ENCODE results near the gene ARL1.
A peak's percentile ranks its signal among the peaks of the same experiment; 100 is the strongest.

Gene ARL1

DNA sequence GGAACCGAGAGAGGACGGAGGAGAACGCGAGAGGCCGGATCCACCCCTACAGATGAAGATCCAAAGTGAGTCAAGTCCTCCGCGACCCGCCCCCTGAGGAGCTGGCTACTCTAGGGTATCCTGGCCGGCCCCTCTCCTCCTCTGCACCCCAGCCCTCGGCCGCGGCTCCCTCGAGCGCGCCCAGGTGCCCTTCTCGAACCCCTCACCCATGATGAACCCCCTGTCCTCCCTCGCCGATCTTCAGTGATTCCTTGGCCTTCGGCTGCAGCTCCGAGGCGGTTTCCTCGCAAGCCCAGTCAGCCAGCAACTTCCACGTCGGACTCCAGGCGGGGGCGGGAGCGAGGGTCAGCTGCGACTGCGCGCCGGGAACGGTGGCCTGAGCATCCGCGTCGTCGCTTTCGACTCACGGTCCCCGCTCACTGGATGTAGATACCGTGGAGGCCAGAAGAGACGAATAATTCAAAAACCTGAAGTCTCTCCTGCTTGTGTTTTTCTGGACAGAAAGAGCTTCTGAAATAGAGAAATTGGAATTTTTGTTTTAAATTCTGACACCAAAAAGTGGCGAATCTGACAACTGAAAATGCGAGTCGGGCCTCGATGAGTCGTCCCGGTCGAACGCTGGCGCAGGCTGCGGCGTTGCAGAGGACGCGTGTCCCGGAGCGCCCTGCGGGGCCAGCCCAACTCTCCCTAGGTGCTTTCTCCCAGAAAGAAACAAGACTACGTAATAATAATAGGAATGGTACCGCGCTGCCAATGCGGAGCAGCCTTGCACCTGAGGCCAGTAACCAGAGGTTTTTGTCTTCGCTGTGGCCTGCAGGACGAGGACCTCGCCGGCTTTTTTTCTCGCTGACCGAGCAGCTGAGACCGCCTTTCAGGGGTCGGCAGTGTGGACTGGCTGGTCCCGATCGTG lies at the start of gene ARL1:
Gene ARL1, minus strand, starts transcription at position 337 of the 910 bp plus-strand sequence. Its CDS starts 127 bp downstream, at position 210.
- TF ChIP-seq, protein P1, sequence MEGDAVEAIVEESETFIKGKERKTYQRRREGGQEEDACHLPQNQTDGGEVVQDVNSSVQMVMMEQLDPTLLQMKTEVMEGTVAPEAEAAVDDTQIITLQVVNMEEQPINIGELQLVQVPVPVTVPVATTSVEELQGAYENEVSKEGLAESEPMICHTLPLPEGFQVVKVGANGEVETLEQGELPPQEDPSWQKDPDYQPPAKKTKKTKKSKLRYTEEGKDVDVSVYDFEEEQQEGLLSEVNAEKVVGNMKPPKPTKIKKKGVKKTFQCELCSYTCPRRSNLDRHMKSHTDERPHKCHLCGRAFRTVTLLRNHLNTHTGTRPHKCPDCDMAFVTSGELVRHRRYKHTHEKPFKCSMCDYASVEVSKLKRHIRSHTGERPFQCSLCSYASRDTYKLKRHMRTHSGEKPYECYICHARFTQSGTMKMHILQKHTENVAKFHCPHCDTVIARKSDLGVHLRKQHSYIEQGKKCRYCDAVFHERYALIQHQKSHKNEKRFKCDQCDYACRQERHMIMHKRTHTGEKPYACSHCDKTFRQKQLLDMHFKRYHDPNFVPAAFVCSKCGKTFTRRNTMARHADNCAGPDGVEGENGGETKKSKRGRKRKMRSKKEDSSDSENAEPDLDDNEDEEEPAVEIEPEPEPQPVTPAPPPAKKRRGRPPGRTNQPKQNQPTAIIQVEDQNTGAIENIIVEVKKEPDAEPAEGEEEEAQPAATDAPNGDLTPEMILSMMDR (IDR thresholded peaks at IDR 0.05; ENCODE audit: low read depth, low read length), result no peak
- H3K4me3 ChIP-seq (ENCODE audit: low read depth, low read length), result peak within 1 kb of the TSS; percentile 93
- in situ Hi-C loops (cut with HindIII; ENCODE audit: low sequenced_read_pairs), result no loop called here
- DNase-seq (ENCODE audit: low read depth, low spot score), result peak; percentile 94

DNA sequence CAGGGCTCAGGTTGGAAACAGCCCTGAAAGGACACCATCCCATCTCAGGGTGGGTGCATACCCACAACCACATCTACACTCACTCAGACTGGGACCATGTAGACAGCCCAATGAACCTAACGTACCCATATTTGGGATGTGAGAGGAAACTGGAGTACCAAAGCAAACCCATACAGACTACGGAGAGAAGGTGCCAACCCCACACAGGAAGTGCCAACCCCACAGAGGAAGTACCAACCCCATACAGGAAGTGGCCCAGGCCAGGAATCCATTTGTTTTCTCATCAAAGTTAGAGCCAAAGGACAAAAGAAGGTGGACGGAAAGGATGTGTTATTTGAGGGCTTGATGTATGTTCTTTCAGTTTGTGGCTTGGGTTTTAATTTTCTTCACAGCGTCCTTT lies 48.1 kb upstream of the ARL1 start:
- no peak overlapping the region for H3K4me3 ChIP-seq (ENCODE audit: low read depth, low read length)
- TF ChIP-seq, protein P1 (IDR thresholded peaks at IDR 0.05; ENCODE audit: low read depth, low read length), result no peak
- DNase-seq (ENCODE audit: low read depth, low spot score), result no peak
- in situ Hi-C loops (cut with HindIII; ENCODE audit: low sequenced_read_pairs), result no loop called here

DNA sequence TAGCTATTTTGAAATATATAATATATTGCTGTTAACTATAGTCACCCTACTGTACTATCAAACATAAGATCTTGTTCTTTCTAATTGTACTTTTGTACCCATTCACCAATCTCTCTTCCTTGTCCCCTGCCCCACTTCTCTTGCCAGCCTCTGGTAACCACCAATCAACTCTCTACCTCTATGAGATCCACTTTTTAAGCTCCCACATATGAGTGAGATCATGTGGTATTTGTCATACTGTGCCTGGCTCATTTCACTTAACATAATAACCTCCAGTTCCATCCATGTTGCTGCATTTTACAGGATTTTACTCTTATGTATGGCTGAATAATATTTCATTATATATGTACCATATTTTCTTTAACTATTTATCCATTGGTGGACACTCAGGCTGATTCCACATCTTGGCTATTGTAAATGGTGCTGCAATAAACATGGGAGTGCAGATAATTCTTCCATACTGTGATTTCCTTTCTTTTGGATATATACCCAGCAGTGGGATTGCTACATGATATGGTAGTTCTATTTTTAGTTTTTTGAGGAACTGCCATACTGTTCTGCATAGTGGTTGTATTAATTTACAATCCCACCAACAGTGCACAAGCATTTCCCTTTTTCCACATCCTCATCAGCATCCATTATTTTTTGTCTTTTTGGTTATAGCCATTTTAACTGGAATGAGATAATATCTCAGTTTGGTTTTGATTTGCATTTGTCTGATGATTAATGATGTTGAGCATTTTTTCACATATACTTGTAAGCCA lies 34.1 kb upstream of the ARL1 start:
- TF ChIP-seq, protein P1 (IDR thresholded peaks at IDR 0.05; ENCODE audit: low read depth, low read length), result no peak
- no peak overlapping the region for H3K4me3 ChIP-seq (ENCODE audit: low read depth, low read length)
- no peak for DNase-seq (ENCODE audit: low read depth, low spot score)
- in situ Hi-C loops (cut with HindIII; ENCODE audit: low sequenced_read_pairs), result no loop called here

DNA sequence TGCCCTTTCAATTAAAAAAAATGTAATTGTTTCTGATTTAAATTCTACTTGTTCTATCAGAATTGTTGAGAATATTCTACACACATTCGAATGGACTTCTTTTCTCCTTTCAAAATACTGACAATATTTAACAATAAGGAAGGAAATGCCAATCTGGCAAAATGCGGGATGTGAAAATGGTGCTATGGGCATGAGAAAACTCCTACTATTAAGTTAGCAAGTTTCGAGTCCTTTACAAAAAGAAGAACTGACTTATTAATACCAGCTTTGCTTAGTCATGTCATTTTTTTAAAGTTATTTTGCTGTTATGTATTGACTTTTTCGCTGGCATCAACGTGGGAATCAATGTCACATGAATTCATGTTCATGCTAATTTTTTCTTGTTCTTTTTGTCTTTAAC lies 31.7 kb upstream of the ARL1 start:
- in situ Hi-C loops (cut with HindIII; ENCODE audit: low sequenced_read_pairs), result no loop called here
- TF ChIP-seq, protein P1 (IDR thresholded peaks at IDR 0.05; ENCODE audit: low read depth, low read length), result no peak
- no peak overlapping the region for H3K4me3 ChIP-seq (ENCODE audit: low read depth, low read length)
- no peak for DNase-seq (ENCODE audit: low read depth, low spot score)

DNA sequence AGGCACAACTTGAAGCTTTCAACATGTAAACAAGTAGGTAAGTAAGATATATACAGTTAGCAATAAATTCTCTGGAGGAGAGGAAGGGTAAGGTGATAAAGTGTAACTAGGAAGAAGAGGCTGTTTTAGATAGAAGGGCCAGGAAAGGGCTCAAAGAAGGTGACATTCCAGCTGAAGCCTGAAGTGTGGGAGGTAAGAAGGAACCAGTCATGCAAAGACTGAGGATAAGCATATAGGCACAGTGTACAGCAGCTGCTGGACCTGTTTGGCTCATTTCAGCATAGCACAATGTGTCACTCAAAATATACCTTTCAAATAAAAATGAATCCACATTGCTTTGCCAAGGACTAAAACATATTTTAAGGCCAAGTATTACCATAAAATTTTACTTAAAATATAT lies 28.6 kb upstream of the ARL1 start:
- TF ChIP-seq, protein P1 (IDR thresholded peaks at IDR 0.05; ENCODE audit: low read depth, low read length), result no peak
- H3K4me3 ChIP-seq (ENCODE audit: low read depth, low read length), result no peak overlapping the region
- in situ Hi-C loops (cut with HindIII; ENCODE audit: low sequenced_read_pairs), result no loop called here
- no peak for DNase-seq (ENCODE audit: low read depth, low spot score)

DNA sequence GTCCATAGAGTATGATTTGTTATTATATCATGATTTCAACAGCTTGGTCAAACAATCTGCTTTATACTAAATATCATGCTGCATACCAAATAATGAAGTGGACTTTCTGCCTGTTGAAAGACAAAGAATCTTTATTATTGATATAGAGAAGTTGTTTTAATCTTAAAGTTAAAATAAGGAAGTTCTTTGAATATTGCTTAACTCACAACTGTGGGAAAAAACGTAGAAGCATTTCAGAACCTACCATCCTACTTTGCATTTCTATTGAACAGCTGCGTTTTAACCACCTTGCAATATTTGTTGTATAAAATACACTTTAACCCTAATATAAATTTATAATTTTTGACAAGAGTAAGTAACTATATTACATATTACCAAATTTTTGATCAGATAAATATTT lies 22.9 kb upstream of the ARL1 start:
- DNase-seq (ENCODE audit: low read depth, low spot score), result no peak
- TF ChIP-seq, protein P1 (IDR thresholded peaks at IDR 0.05; ENCODE audit: low read depth, low read length), result no peak
- in situ Hi-C loops (cut with HindIII; ENCODE audit: low sequenced_read_pairs), result no loop called here
- no peak overlapping the region for H3K4me3 ChIP-seq (ENCODE audit: low read depth, low read length)

Data from astrocyte of the spinal cord (primary cell).